HepG2 (cell line): ENCODE measurements around the gene SPN. TPM values are rescaled to one million over a fixed set of nuclear protein-coding genes. Genes with fewer than 3 reads are reported as not detected.

Source experiments
- CBX1 ChIP-seq: IDR thresholded peaks from one replicate; pipeline ENCODE4 v1.6.1; 2016; ENCODE audit warnings: antibody characterized with exemption, low read depth
- DPF2 ChIP-seq: sonication (generic); formaldehyde crosslinking; IDR thresholded peaks from 2 replicates; pipeline ENCODE4 v1.4.0; 2020; ENCODE audit warnings: mild to moderate bottlenecking, low read depth, missing genetic modification reagents, borderline replicate concordance
- ETV5 ChIP-seq: IDR thresholded peaks from 2 replicates; pipeline ENCODE4 v1.6.1; 2018; ENCODE audit warnings: missing biosample characterization, missing genetic modification reagents, inconsistent platforms, borderline replicate concordance
- HMG20A ChIP-seq: IDR thresholded peaks from 2 replicates; pipeline ENCODE4 v1.6.1; 2016; ENCODE audit warnings: borderline replicate concordance
- HNF4G ChIP-seq, 2 experiments: sonication (generic) in 1 of 2; formaldehyde crosslinking in 1 of 2; IDR thresholded peaks; 2 replicates each; pipeline versions ENCODE4 v1.4.0 to v1.6.1; 2011 to 2020; ENCODE audit warnings: borderline replicate concordance in 2 of 2, low read depth in 2 of 2, mild to moderate bottlenecking in 2 of 2, low read length in 1 of 2, missing genetic modification reagents in 1 of 2, moderate library complexity in 1 of 2
- MIXL1 ChIP-seq: IDR thresholded peaks from 2 replicates; pipeline ENCODE4 v1.6.1; 2016
- MXD4 ChIP-seq: IDR thresholded peaks from 2 replicates; pipeline ENCODE4 v1.6.1; 2016; ENCODE audit warnings: mild to moderate bottlenecking, missing biosample characterization, missing genetic modification reagents
- NR2C2 ChIP-seq: sonication (generic); formaldehyde crosslinking; IDR thresholded peaks from 2 replicates; pipeline ENCODE4 v1.4.0; 2020; ENCODE audit warnings: missing genetic modification reagents, mild to moderate bottlenecking, moderate library complexity, borderline replicate concordance
- PHF8 ChIP-seq: sonication (generic); formaldehyde crosslinking; IDR thresholded peaks from 2 replicates; pipeline ENCODE4 v1.5.0; 2020; ENCODE audit warnings: missing genetic modification reagents
- POLR2G ChIP-seq: fragments of 200-400 bp; formaldehyde crosslinking; IDR thresholded peaks from 2 replicates; pipeline ENCODE4 v1.6.1; 2018; ENCODE audit warnings: mild to moderate bottlenecking, low read depth, low read length, moderate library complexity
- RCOR2 ChIP-seq: IDR thresholded peaks from 2 replicates; pipeline ENCODE4 v1.6.1; 2016; ENCODE audit warnings: missing biosample characterization, missing genetic modification reagents
- SOX5 ChIP-seq: IDR thresholded peaks from 2 replicates; pipeline ENCODE4 v1.6.1; 2016; ENCODE audit warnings: borderline replicate concordance
- SPEN ChIP-seq: sonication (generic); formaldehyde crosslinking; IDR thresholded peaks from 2 replicates; pipeline ENCODE4 v1.5.1; 2020; ENCODE audit warnings: low read depth, mild to moderate bottlenecking, missing genetic modification reagents
- TBL1XR1 ChIP-seq: fragments of 150-350 bp; IDR thresholded peaks from 2 replicates; pipeline ENCODE4 v1.6.1; 2014; ENCODE audit warnings: borderline replicate concordance, low read length; ENCODE audit not compliant: partially characterized antibody
- TEAD3 ChIP-seq: optimal IDR thresholded peaks from 2 replicates; pipeline ENCODE3; 2016; ENCODE audit warnings: borderline replicate concordance
- YEATS4 ChIP-seq: sonication (generic); formaldehyde crosslinking; IDR thresholded peaks from 2 replicates; pipeline ENCODE4 v1.4.0; 2020; ENCODE audit warnings: missing genetic modification reagents, borderline replicate concordance
- ZBTB20 ChIP-seq: sonication (generic); formaldehyde crosslinking; IDR thresholded peaks from 2 replicates; pipeline ENCODE4 v1.8.1; 2023; ENCODE audit warnings: missing genetic modification reagents, low read depth, mild to moderate bottlenecking, borderline replicate concordance
- ZMYM2 ChIP-seq: sonication (generic); formaldehyde crosslinking; IDR thresholded peaks from 2 replicates; pipeline ENCODE4 v1.8.0; 2022; ENCODE audit warnings: mild to moderate bottlenecking, missing genetic modification reagents
- ZNF761 ChIP-seq: sonication (generic); formaldehyde crosslinking; conservative IDR thresholded peaks from 2 replicates; pipeline ENCODE4 v1.4.0; 2020; ENCODE audit warnings: mild to moderate bottlenecking, missing genetic modification reagents
- polyA plus RNA-seq, 8 experiments: library from polyadenylated mRNA; depleted of rRNA in 3 of 8; stranded (reverse) in 7 of 8; unstranded in 1 of 8; fragments of >200 nt; fragmentation: Illumina TruSeq in 4 of 8; extraction: Trizol in 4 of 8; gene quantifications; 2 replicates each; pipeline versions ENCODE4 v1.2.1 to v1.2.3, GENCODE V29; 2011 to 2016; ENCODE audit warnings: low read depth in 4 of 8, missing spikeins in 1 of 8, mixed read lengths in 1 of 8; ENCODE audit not compliant: insufficient read depth in 1 of 8
- total RNA-seq, 5 experiments: library from RNA; depleted of rRNA; stranded (reverse); fragments of >200 nt; fragmentation: Illumina TruSeq; extraction: Trizol; gene quantifications; 2 replicates each; pipeline ENCODE4 v1.2.3, GENCODE V29; 2016; ENCODE audit warnings: low read depth in 1 of 5
- TF ChIP-seq, protein P1 (sequence below): sonication (generic); formaldehyde crosslinking; IDR thresholded peaks from 2 replicates; pipeline ENCODE4 v1.5.0; 2020; ENCODE audit warnings: mild to moderate bottlenecking, missing genetic modification reagents, borderline replicate concordance
- TF ChIP-seq, protein P2 (sequence below): sonication (generic); formaldehyde crosslinking; IDR thresholded peaks from 2 replicates; pipeline ENCODE4 v1.4.0; 2020; ENCODE audit warnings: missing genetic modification reagents
- TF ChIP-seq, protein P3 (sequence below): sonication (generic); formaldehyde crosslinking; IDR thresholded peaks from 2 replicates; pipeline ENCODE4 v1.4.0; 2020; ENCODE audit warnings: missing genetic modification reagents, borderline replicate concordance

Gene SPN
- total and polyA plus RNA-seq, 2 of the 13 experiments (the other 11 are each of a cell fraction or from before 2014, with no cell fraction given), result 0.22 to 1.6 TPM

DNA sequence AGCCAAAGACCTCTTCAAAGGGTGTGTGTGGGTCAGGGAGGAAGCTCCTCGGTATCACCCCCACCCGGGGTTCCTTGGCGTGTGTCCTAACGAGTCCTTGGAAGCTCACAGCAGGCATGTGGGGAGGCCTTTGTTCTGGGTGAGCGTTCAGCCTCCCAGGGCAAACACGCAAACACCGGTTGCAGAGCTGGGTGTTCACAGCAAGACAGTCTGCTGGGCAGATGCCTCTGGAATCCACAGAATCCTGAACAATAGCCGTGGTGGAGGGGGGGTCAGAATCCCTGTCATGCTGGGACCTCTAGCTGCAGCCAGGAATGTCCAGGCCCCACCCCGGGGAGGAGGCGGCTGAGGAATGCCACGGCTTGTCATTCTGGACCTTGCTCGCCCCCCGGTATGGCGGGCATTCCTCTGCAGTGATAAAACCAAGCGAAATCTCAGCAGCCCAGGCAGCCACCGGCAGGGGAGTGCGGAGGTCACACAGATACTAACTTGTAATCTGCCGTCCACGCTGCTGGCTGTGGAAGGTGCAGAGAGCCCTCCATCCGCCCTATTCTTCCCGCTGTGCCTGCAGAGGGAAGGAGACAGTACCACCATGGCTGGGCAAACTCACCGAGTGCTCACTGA lies 48.2 kb upstream of the SPN start (continued):
- TF ChIP-seq ZMYM2 (CRISPR knock-in tag), result peak; percentile 75
- peak; percentile 68 for TF ChIP-seq CBX1
- peak; percentile 79 for TF ChIP-seq HNF4G (IDR thresholded peaks at IDR 0.05; ENCODE audit: borderline replicate concordance, low read depth, low read length)
- peak; percentile 65; the same call in 1 of the 2 replicates for TF ChIP-seq HNF4G (CRISPR knock-in tag; IDR thresholded peaks at IDR 0.05; ENCODE audit: borderline replicate concordance, low read depth)
- TF ChIP-seq DPF2 (CRISPR knock-in tag), result peak; percentile 54; the same call in 1 of the 2 replicates
- peak; percentile 66; the same call in 1 of the 2 replicates for TF ChIP-seq ETV5 (CRISPR knock-in tag)
- TF ChIP-seq ZBTB20 (CRISPR knock-in tag), result peak; percentile 59
- TF ChIP-seq TEAD3, result peak; percentile 86
- TF ChIP-seq MIXL1 (CRISPR knock-in tag), result peak; percentile 53
- TF ChIP-seq SOX5 (CRISPR knock-in tag), result peak; percentile 98
- TF ChIP-seq, protein P1, sequence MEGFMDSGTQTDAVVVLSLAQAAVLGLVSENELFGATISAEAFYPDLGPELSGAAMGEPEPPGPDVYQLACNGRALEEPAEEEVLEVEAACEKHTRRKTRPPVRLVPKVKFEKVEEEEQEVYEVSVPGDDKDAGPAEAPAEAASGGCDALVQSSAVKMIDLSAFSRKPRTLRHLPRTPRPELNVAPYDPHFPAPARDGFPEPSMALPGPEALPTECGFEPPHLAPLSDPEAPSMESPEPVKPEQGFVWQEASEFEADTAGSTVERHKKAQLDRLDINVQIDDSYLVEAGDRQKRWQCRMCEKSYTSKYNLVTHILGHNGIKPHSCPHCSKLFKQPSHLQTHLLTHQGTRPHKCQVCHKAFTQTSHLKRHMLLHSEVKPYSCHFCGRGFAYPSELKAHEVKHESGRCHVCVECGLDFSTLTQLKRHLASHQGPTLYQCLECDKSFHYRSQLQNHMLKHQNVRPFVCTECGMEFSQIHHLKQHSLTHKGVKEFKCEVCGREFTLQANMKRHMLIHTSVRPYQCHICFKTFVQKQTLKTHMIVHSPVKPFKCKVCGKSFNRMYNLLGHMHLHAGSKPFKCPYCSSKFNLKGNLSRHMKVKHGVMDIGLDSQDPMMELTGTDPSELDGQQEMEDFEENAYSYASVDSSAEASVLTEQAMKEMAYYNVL (CRISPR knock-in tag), result peak; percentile 86; the same call in 1 of the 2 replicates
- TF ChIP-seq POLR2G, result 0 out of 2 replicates have a peak, but pooled peaks have one; percentile 21
- TF ChIP-seq PHF8 (CRISPR knock-in tag), result peak; percentile 45; the same call in 1 of the 2 replicates
- TF ChIP-seq MXD4 (CRISPR knock-in tag), result peak; percentile 39; the same call in 1 of the 2 replicates
- peak; percentile 34; the same call in 1 of the 2 replicates for TF ChIP-seq NR2C2 (CRISPR knock-in tag)
- TF ChIP-seq, protein P2, sequence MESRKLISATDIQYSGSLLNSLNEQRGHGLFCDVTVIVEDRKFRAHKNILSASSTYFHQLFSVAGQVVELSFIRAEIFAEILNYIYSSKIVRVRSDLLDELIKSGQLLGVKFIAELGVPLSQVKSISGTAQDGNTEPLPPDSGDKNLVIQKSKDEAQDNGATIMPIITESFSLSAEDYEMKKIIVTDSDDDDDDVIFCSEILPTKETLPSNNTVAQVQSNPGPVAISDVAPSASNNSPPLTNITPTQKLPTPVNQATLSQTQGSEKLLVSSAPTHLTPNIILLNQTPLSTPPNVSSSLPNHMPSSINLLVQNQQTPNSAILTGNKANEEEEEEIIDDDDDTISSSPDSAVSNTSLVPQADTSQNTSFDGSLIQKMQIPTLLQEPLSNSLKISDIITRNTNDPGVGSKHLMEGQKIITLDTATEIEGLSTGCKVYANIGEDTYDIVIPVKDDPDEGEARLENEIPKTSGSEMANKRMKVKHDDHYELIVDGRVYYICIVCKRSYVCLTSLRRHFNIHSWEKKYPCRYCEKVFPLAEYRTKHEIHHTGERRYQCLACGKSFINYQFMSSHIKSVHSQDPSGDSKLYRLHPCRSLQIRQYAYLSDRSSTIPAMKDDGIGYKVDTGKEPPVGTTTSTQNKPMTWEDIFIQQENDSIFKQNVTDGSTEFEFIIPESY (CRISPR knock-in tag), result peak; percentile 64
- peak; percentile 16 for TF ChIP-seq TBL1XR1
- TF ChIP-seq ZNF761 (CRISPR knock-in tag), result peak; percentile 54; the same call in 1 of the 2 replicates
- peak; percentile 80; the same call in 1 of the 2 replicates for TF ChIP-seq HMG20A
- peak; percentile 85 for TF ChIP-seq YEATS4 (CRISPR knock-in tag)
- peak; percentile 87 for TF ChIP-seq RCOR2
- TF ChIP-seq SPEN (CRISPR knock-in tag), result 0 out of 2 replicates have a peak, but pooled peaks have one; percentile 34
- TF ChIP-seq, protein P3, sequence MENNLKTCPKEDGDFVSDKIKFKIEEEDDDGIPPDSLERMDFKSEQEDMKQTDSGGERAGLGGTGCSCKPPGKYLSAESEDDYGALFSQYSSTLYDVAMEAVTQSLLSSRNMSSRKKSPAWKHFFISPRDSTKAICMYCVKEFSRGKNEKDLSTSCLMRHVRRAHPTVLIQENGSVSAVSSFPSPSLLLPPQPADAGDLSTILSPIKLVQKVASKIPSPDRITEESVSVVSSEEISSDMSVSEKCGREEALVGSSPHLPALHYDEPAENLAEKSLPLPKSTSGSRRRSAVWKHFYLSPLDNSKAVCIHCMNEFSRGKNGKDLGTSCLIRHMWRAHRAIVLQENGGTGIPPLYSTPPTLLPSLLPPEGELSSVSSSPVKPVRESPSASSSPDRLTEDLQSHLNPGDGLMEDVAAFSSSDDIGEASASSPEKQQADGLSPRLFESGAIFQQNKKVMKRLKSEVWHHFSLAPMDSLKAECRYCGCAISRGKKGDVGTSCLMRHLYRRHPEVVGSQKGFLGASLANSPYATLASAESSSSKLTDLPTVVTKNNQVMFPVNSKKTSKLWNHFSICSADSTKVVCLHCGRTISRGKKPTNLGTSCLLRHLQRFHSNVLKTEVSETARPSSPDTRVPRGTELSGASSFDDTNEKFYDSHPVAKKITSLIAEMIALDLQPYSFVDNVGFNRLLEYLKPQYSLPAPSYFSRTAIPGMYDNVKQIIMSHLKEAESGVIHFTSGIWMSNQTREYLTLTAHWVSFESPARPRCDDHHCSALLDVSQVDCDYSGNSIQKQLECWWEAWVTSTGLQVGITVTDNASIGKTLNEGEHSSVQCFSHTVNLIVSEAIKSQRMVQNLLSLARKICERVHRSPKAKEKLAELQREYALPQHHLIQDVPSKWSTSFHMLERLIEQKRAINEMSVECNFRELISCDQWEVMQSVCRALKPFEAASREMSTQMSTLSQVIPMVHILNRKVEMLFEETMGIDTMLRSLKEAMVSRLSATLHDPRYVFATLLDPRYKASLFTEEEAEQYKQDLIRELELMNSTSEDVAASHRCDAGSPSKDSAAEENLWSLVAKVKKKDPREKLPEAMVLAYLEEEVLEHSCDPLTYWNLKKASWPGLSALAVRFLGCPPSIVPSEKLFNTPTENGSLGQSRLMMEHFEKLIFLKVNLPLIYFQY (CRISPR knock-in tag), result peak; percentile 45; the same call in 1 of the 2 replicates
